B cell (primary cell): ENCODE results near the gene TM9SF4.

Experiments used
- EZH2 ChIP-seq: IDR thresholded peaks from 2 replicates; pipeline ENCODE4 v1.6.1; 2012; ENCODE audit warnings: borderline replicate concordance, low read depth, mild to moderate bottlenecking, moderate library complexity, low read length; ENCODE audit not compliant: insufficient read depth, poor library complexity, severe bottlenecking
- TF ChIP-seq, protein P1 (sequence below): fragments of 200-600 bp; IDR thresholded peaks from one replicate; pipeline ENCODE4 v1.8.0; 2022; ENCODE audit warnings: antibody characterized with exemption, mild to moderate bottlenecking

DNA sequence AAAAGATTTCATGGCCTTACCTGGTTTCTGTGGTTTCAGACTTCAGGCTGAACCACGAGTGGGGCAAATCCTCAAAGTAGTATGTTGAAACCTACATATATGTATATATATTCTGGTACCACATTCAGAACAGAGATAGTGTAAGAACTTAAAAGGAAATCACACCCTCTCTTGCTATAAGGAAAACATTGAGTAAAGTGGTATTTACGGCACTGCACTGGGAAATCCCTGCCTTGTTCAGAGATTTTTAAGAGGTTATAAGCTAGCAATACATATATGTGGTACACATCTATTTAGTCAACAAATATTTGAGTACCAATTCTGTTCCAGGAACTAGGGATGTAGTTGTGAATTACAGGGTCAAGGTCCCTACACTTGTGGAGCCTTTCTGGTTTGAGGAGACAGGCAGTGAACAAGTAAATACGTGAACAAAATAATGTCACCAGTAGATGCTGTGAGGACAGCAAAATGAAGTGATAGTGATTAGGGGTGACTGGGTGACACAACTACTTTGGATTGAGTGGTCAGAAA, 1.7 kb downstream of the TM9SF4 start:
- TF ChIP-seq, protein P1, sequence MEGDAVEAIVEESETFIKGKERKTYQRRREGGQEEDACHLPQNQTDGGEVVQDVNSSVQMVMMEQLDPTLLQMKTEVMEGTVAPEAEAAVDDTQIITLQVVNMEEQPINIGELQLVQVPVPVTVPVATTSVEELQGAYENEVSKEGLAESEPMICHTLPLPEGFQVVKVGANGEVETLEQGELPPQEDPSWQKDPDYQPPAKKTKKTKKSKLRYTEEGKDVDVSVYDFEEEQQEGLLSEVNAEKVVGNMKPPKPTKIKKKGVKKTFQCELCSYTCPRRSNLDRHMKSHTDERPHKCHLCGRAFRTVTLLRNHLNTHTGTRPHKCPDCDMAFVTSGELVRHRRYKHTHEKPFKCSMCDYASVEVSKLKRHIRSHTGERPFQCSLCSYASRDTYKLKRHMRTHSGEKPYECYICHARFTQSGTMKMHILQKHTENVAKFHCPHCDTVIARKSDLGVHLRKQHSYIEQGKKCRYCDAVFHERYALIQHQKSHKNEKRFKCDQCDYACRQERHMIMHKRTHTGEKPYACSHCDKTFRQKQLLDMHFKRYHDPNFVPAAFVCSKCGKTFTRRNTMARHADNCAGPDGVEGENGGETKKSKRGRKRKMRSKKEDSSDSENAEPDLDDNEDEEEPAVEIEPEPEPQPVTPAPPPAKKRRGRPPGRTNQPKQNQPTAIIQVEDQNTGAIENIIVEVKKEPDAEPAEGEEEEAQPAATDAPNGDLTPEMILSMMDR, result no peak
- no peak for TF ChIP-seq EZH2
